ENCODE measurements around the gene PCDH9. TPM values are rescaled to one million over a fixed set of nuclear protein-coding genes. Genes with fewer than 3 reads are reported as not detected.

Gene PCDH9
- total RNA-seq, 1 donor from 2014 or later: 3.7 TPM

- H3K4me3 ChIP-seq: no peak overlapping the region
- DNase-seq (ENCODE audit: extremely low spot score in 2 of 2): no peak
- no peaks in the 10 kb centered on the region for H3K4me1 ChIP-seq
- H3K9me3 ChIP-seq: no peaks in the 10 kb centered on the region
- intact Hi-C loops (cut with DNase I): no loop called here
- TF ChIP-seq CTCF (IDR thresholded peaks at IDR 0.05) (no peak), POLR2AphosphoS5 (IDR thresholded peaks at IDR 0.05; ENCODE audit: insufficient read depth in 1 of 2, low read depth in 1 of 2) (no peak), POLR2A (IDR thresholded peaks at IDR 0.05) (no peak)
- H3K36me3 ChIP-seq: no peaks in the 10 kb centered on the region
- no peak overlapping the region for H3K27ac ChIP-seq
- no peaks in the 10 kb centered on the region for H3K27me3 ChIP-seq
These were observed 755.1 kb downstream of the PCDH9 start for GRCh38 chr13:66475061-66475460.

- intact Hi-C loops (cut with DNase I): no loop called here
- H3K4me3 ChIP-seq: no peak overlapping the region
- H3K27ac ChIP-seq: no peak overlapping the region
- DNase-seq (ENCODE audit: extremely low spot score in 2 of 2): no peak
- TF ChIP-seq POLR2A (IDR thresholded peaks at IDR 0.05): no peak
- TF ChIP-seq CTCF (IDR thresholded peaks at IDR 0.05): no peak
- TF ChIP-seq POLR2AphosphoS5 (IDR thresholded peaks at IDR 0.05; ENCODE audit: insufficient read depth in 1 of 2, low read depth in 1 of 2): no peak
- H3K36me3 ChIP-seq: no peaks in the 10 kb centered on the region
- no peaks in the 10 kb centered on the region for H3K27me3 ChIP-seq
- H3K4me1 ChIP-seq: no peaks in the 10 kb centered on the region
- no peaks in the 10 kb centered on the region for H3K9me3 ChIP-seq
These were observed 760.4 kb downstream of the PCDH9 start for GRCh38 chr13:66469745-66470144.

GRCh38 chr13:66468656-66469055, 761.5 kb downstream of the PCDH9 start:
- DNase-seq (ENCODE audit: extremely low spot score in 2 of 2): no peak
- no peaks in the 10 kb centered on the region for H3K9me3 ChIP-seq
- intact Hi-C loops (cut with DNase I): no loop called here

GRCh38 chr13:66462187-66462586, 767.9 kb downstream of the PCDH9 start:
- DNase-seq (ENCODE audit: extremely low spot score in 2 of 2): no peak
- intact Hi-C loops (cut with DNase I): no loop called here
- no peak overlapping the region for H3K4me3 ChIP-seq
- TF ChIP-seq CTCF (IDR thresholded peaks at IDR 0.05): no peak
- no peak for TF ChIP-seq POLR2AphosphoS5 (IDR thresholded peaks at IDR 0.05; ENCODE audit: insufficient read depth in 1 of 2, low read depth in 1 of 2)
- TF ChIP-seq POLR2A (IDR thresholded peaks at IDR 0.05): no peak
- H3K27me3 ChIP-seq: no peaks in the 10 kb centered on the region
- H3K36me3 ChIP-seq: no peaks in the 10 kb centered on the region
- H3K27ac ChIP-seq: no peak overlapping the region
- H3K4me1 ChIP-seq: no peaks in the 10 kb centered on the region
- H3K9me3 ChIP-seq: no peaks in the 10 kb centered on the region

More at GRCh38 chr13:66468656-66469055, 761.5 kb downstream of the PCDH9 start:
- H3K27me3 ChIP-seq: no peaks in the 10 kb centered on the region
- H3K4me1 ChIP-seq: no peaks in the 10 kb centered on the region
- H3K4me3 ChIP-seq: no peak overlapping the region
- H3K36me3 ChIP-seq: no peaks in the 10 kb centered on the region
- no peak for TF ChIP-seq POLR2A (IDR thresholded peaks at IDR 0.05)
- no peak for TF ChIP-seq POLR2AphosphoS5 (IDR thresholded peaks at IDR 0.05; ENCODE audit: insufficient read depth in 1 of 2, low read depth in 1 of 2)
- TF ChIP-seq CTCF (IDR thresholded peaks at IDR 0.05): no peak
- no peak overlapping the region for H3K27ac ChIP-seq

GRCh38 chr13:66461021-66461420, 769.1 kb downstream of the PCDH9 start:
- Histone ChIP-seq H3K36me3 (no peaks in the 10 kb centered on the region), H3K27ac (no peak overlapping the region), H3K4me3 (no peak overlapping the region), H3K27me3 (no peaks in the 10 kb centered on the region), H3K9me3 (no peaks in the 10 kb centered on the region), H3K4me1 (no peaks in the 10 kb centered on the region)
- intact Hi-C loops (cut with DNase I): no loop called here
- TF ChIP-seq POLR2AphosphoS5 (IDR thresholded peaks at IDR 0.05; ENCODE audit: insufficient read depth in 1 of 2, low read depth in 1 of 2): no peak
- DNase-seq (ENCODE audit: extremely low spot score in 2 of 2): no peak
